Measurements from ENCODE around the gene HOXA10.
A peak's percentile ranks its signal among the peaks of the same experiment; 100 is the strongest.

The HOXA10 gene

DNA sequence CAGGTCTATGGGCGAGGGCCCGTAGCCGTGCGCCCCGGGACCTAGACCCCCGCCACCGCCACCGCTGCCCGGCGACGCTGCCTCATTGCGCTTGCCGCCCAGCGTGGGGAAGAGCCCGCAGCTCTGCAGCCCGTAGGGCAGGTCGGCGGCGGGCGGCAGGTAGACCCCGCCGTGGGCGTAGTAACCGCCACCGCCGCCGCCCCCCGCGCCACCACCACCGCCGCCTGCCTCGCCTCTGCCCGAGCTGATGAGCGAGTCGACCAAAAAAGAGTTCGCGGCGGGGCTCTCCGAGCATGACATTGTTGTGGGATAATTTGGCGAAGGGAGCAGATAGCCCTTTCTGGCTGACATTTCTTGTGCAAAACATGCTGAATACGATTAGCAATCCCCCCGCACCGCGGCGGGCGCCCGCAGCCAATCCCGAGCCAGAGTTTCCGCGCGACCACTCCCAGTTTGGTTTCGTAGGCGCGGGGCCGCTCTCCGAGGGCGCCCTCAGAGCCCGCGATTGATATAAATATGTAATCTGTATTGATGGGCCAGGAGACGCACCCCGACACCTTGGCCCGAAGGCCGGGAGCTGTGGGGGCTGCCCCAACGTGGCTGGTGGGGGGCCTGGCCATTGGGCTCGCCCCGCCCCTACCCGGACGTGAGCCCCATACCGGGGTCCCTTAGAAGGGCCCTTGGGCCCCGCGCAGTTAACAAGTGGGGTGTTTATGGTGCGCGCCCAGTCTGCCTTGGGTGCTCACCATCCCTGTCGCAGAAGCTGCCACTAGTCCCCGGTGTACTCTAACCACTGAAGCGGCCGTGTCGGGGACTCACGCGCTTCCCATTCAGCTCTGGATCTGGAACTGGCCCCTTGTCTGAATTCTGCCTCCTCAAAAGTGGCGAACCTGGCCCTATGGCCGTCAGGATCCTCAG, at the start of gene HOXA10:
Gene HOXA10 (minus strand): TSS at position 365 of the 918 bp plus-strand sequence. CDS start 14 bp downstream, at position 351.
- Mint-ChIP-seq H3K27ac (peak within 1 kb of the TSS; percentile 83), H3K27me3 (peaks cover 97% of the 10 kb centered on the region), H3K9me3 (no peaks in the 10 kb centered on the region), H3K4me1 (peaks cover 6% of the 10 kb centered on the region), H3K4me3 (no peak within 1 kb of the TSS), H3K36me3 (peaks cover 8% of the 10 kb centered on the region)
- peak; percentile 14 for DNase-seq
- CTCF ChIA-PET, result no interaction called here

- CTCF ChIA-PET, result interaction anchor here (3.0 kb wide), 1 partner anchor 11 kb away, joined by 9 read pairs; no protein-coding TSS in a partner anchor
- H3K36me3 Mint-ChIP-seq, result no peaks in the 10 kb centered on the region
- no peak overlapping the region for H3K4me3 Mint-ChIP-seq
- no peak overlapping the region for H3K27ac Mint-ChIP-seq
- no peaks in the 10 kb centered on the region for H3K4me1 Mint-ChIP-seq
- DNase-seq, result no peak
- no peaks in the 10 kb centered on the region for H3K9me3 Mint-ChIP-seq
- H3K27me3 Mint-ChIP-seq, result peaks cover 93% of the 10 kb centered on the region
Observed at GRCh38 chr7:27221201-27221797, 47.2 kb upstream of the HOXA10 start.

DNA sequence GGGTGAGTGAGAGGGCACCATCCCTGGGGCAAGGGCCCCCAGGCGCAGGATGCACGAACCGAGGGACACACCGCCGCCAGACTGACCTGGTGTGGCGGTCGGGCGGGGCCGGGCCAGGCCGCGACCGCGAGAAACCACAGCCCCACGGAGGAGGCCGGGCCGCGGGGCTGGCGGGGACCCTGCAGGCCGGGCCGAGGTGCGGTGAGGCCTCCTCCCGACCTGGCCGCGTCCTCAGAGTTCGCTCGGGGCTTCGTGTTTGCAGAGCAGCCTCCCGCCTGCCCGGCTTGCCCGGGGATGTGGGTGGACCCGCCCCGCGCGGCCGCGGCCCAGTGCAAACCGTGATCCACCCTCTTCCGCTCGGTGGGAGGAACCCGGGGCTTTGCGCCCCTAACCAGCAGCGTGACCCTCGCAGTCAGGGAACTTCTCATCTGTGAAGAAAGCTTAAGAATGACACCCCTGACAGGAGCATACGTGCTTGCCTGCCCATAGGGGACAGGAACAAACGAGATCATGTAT, 46.4 kb upstream of the HOXA10 start:
- Mint-ChIP-seq H3K27ac (no peak overlapping the region), H3K4me1 (no peaks in the 10 kb centered on the region), H3K9me3 (no peaks in the 10 kb centered on the region), H3K4me3 (no peak overlapping the region), H3K36me3 (no peaks in the 10 kb centered on the region), H3K27me3 (peaks cover 93% of the 10 kb centered on the region)
- DNase-seq, result no peak
- CTCF ChIA-PET, result no interaction called here

GRCh38 chr7:27219821-27220220, 45.7 kb upstream of the HOXA10 start:
- Mint-ChIP-seq H3K4me3 (no peak overlapping the region), H3K4me1 (no peaks in the 10 kb centered on the region), H3K9me3 (no peaks in the 10 kb centered on the region), H3K27ac (no peak overlapping the region), H3K36me3 (no peaks in the 10 kb centered on the region), H3K27me3 (peaks cover 93% of the 10 kb centered on the region)
- no peak for DNase-seq
- CTCF ChIA-PET, result no interaction called here

DNA sequence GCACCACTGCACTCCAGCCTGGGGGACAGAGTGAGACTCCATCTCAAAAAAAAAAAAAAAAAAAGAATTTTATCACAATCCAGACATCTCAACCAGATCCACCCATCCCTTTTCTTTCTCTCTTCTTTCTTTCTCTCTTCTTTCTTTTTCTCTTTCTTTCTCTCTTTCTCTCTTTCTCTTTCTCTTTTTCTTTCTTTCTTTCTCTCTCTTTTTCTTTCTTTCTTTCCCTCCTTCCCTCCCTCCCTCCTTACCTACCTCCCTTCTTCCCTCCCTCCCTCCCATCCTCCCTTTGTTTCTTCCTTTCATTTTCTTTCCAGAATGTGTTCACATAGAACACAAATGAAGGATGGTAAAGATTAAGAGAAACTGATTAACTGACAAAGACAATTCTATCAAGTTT, 43.8 kb upstream of the HOXA10 start:
- Mint-ChIP-seq H3K4me1 (no peaks in the 10 kb centered on the region), H3K27ac (no peak overlapping the region), H3K27me3 (peaks cover 95% of the 10 kb centered on the region), H3K4me3 (no peak overlapping the region), H3K9me3 (no peaks in the 10 kb centered on the region), H3K36me3 (no peaks in the 10 kb centered on the region)
- CTCF ChIA-PET, result interaction anchor here (0.6 kb wide), 1 partner anchor 537 kb away, joined by 4 read pairs; no protein-coding TSS in a partner anchor
- DNase-seq, result no peak

DNA sequence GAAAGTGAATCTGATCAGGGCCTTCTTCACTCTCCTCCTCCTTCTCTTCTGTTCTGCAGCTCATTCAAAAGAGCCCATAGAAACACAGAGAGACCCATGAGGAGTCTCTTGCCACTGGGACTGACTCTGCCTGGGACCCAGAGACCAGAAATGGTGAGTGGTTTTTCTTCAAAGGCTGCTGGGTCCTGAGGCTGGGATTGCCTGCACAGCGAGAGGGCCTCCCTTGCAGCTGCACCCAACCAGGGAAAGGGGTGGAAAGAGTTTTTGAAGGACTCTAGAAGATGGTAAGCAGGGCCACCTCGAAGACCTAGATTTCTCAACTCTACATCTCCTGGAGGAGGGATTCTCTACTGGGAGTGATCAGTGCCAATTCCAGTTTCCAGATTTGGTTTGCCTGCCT, 41.2 kb upstream of the HOXA10 start:
- Mint-ChIP-seq H3K27ac (no peak overlapping the region), H3K4me3 (no peak overlapping the region), H3K27me3 (peaks cover 96% of the 10 kb centered on the region), H3K4me1 (peaks cover 7% of the 10 kb centered on the region), H3K9me3 (no peaks in the 10 kb centered on the region), H3K36me3 (no peaks in the 10 kb centered on the region)
- no peak for DNase-seq
- CTCF ChIA-PET, result interaction anchor here (0.6 kb wide), 1 partner anchor 816 kb away, joined by 3 read pairs; no protein-coding TSS in a partner anchor

- Mint-ChIP-seq H3K27me3 (peaks cover 96% of the 10 kb centered on the region), H3K4me1 (peaks cover 7% of the 10 kb centered on the region), H3K27ac (peak overlapping the region; percentile 65), H3K4me3 (no peak overlapping the region), H3K9me3 (no peaks in the 10 kb centered on the region), H3K36me3 (no peaks in the 10 kb centered on the region)
- no peak for DNase-seq
- CTCF ChIA-PET, result no interaction called here
Observed at GRCh38 chr7:27214239-27214950, 40.3 kb upstream of the HOXA10 start.

DNA sequence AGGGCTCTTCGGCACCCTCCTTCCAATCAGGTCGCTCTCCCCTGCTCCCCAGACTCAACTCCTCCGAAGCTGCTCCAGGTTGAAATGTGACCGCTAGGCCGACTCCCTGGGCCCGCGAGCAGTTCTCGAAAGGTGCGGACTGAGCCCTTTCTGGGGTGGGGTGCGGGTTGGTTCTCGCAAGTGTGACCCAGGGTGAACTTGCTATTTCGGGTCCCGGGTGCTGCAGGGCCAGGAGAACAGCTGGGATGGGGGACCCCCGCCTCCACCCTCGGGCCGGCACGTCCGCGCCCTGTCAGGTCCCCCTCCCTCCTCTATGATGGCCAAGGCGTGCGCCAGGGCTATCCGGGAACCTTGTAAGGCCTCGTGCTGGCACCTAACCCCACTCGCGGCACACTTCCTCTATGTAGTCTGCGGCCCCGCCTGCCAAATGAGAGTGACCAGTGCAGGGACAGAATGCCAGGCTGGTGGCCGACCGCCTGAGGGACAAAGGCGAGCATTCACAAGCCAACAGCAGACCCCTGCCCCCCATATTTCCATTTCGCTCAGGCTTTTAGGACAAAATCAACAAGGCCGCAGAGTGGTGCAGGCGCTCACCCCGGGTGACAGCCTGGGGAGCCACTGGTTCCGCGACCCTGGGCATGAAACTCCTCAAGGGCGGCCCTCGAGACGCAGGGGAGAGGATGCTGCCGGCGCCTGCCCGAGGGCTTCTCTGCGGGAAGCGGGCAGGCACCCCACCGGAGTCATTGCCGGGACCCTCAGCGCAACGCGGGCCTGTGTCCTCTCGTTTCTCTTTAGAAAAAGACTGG, 39.5 kb upstream of the HOXA10 start:
- no peak for DNase-seq
- Mint-ChIP-seq H3K4me3 (no peak overlapping the region), H3K36me3 (no peaks in the 10 kb centered on the region), H3K27me3 (peaks cover 96% of the 10 kb centered on the region), H3K9me3 (no peaks in the 10 kb centered on the region), H3K27ac (no peak overlapping the region), H3K4me1 (peaks cover 7% of the 10 kb centered on the region)
- CTCF ChIA-PET, result no interaction called here

- no peaks in the 10 kb centered on the region for H3K36me3 Mint-ChIP-seq
- H3K27me3 Mint-ChIP-seq, result peaks cover 97% of the 10 kb centered on the region
- H3K9me3 Mint-ChIP-seq, result no peaks in the 10 kb centered on the region
- no peak for DNase-seq
- H3K4me1 Mint-ChIP-seq, result peaks cover 7% of the 10 kb centered on the region
- CTCF ChIA-PET, result no interaction called here
- H3K4me3 Mint-ChIP-seq, result no peak overlapping the region
- no peak overlapping the region for H3K27ac Mint-ChIP-seq
Observed at GRCh38 chr7:27212497-27213432, 38.6 kb upstream of the HOXA10 start.

DNA sequence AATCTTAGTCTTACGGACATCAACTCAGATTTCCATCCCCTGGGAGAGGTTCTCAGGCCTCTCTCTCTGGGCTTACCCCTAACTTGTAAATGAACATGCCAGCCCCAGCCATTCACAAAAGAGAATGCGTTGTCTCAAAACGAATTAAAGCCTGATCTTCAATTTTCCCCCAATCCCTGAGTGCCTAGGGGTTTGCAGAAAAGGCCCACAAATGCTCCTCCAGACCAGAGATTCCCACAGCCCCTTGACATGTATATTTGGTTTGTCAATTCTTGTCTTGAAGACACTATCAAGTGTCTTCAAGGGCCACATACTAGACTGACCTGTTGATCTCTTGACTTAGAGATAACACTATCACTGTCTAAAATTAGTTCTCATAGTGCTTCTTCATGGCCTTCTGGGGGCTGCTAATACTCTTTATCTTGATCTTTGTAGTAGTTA, 37.7 kb upstream of the HOXA10 start:
- no peak overlapping the region for H3K27ac Mint-ChIP-seq
- H3K4me1 Mint-ChIP-seq, result peaks cover 7% of the 10 kb centered on the region
- DNase-seq, result no peak
- peaks cover 99% of the 10 kb centered on the region for H3K27me3 Mint-ChIP-seq
- no peaks in the 10 kb centered on the region for H3K9me3 Mint-ChIP-seq
- H3K4me3 Mint-ChIP-seq, result no peak overlapping the region
- CTCF ChIA-PET, result interaction anchor here (1.2 to 5.0 kb wide), 6 partner anchors 11 to 708 kb away, joined by 3 to 33 read pairs (median 7); no protein-coding TSS in a partner anchor
- no peaks in the 10 kb centered on the region for H3K36me3 Mint-ChIP-seq

DNA sequence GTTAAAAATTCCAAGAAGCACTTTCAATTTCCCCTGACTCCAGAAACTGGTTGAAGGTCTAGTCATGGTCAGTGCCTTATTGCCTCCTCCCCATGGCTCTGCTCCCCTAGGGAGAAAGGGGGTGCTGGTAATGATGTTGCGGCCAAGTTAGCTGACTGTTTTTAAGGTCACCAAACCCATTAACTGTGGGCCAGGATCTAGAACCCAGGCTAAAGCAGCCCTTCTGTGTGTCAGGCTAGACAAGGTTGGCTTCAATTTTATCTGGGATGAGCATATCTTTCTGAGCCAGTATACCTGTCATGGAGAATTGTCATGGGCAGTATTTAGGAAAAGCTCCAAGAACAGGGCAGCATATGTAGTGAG, 36.9 kb upstream of the HOXA10 start:
- CTCF ChIA-PET, result interaction anchor here (0.6 to 5.0 kb wide), 13 partner anchors 8 to 809 kb away, joined by 3 to 33 read pairs (median 5); no protein-coding TSS in a partner anchor

DNA sequence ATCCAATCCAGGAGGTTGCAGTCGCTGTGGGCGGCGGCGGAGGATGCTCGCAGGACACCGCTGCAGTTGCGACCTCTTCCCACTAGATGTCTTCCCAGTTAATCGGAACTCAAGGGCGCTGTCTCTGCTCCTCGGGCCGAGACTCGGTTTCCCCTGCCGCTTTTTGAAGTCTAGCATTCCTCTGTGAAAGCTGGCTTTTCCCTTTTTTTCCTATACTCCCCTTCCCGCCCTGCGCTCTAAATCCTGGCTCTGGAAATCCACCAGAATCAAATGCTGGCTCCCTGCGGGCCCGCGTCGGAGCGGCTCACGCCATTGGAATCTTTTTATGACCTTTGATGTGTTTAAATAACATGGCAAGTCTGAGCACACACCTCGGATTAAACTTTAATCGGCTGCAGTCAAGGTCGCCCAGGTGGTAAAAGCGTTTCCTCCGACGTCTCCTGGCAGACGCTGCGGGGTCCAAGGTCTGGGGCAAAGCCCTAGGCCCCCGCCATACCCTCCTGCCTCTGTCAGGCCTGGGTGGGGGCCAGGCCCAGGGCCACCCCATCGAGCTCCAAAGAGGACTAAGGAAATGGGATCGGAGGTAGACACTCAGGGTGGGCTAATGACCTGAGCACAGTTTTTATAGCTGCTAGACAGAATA, 36.4 kb upstream of the HOXA10 start:
- Mint-ChIP-seq H3K27ac (peak overlapping the region; percentile 40), H3K4me3 (peak overlapping the region; percentile 2), H3K27me3 (peaks cover 99% of the 10 kb centered on the region), H3K36me3 (no peaks in the 10 kb centered on the region), H3K4me1 (peaks cover 8% of the 10 kb centered on the region), H3K9me3 (no peaks in the 10 kb centered on the region)
- DNase-seq, result peak; percentile 57
- CTCF ChIA-PET, result interaction anchor here (0.6 to 5.0 kb wide), 17 partner anchors 8 to 810 kb away, joined by 3 to 33 read pairs (median 5); partner anchors contain the start of gene EVX1

More for the DNA sequence above, 36.9 kb upstream of the HOXA10 start:
- H3K36me3 Mint-ChIP-seq, result no peaks in the 10 kb centered on the region
- peaks cover 7% of the 10 kb centered on the region for H3K4me1 Mint-ChIP-seq
- no peak overlapping the region for H3K27ac Mint-ChIP-seq
- peaks cover 99% of the 10 kb centered on the region for H3K27me3 Mint-ChIP-seq
- no peak for DNase-seq
- no peak overlapping the region for H3K4me3 Mint-ChIP-seq
- no peaks in the 10 kb centered on the region for H3K9me3 Mint-ChIP-seq

Measured in activated naive CD4-positive, alpha-beta T cell treated with anti-CD3 and anti-CD28 coated beads, Interleukin-2, amount 10 ng/mL, durations not matched to agents 7 days and 5 days (primary cell).